GM18499 (cell line): ENCODE data around the gene WDR89.
"Not testable (repeated sequence)": the region's sequence is repeated elsewhere in the genome, so short reads cannot be mapped to it uniquely, and the experiment has no call there.

ENCODE experiments used
- ATAC-seq: cut with Tn5 transposase; IDR thresholded peaks from one replicate; pipeline ENCODE4 v1.9.1; 2021; ENCODE audit warnings: moderate number of reproducible peaks; ENCODE audit not compliant: insufficient read depth, unreplicated experiment

WDR89 gene

GRCh38 chr14:63603749-63604277 lies 37.9 kb downstream of the WDR89 start:
- no peak for ATAC-seq

GRCh38 chr14:63598807-63599206 lies 42.9 kb downstream of the WDR89 start:
- no peak for ATAC-seq

- ATAC-seq, result no peak
Observed at GRCh38 chr14:63596998-63597658, 44.5 kb downstream of the WDR89 start.

GRCh38 chr14:63594455-63595372 lies 47.0 kb downstream of the WDR89 start:
- ATAC-seq, result no peak

- ATAC-seq, result not testable (repeated sequence)
Observed at GRCh38 chr14:63583046-63583445, 58.6 kb downstream of the WDR89 start.

GRCh38 chr14:63581491-63581890 lies 60.2 kb downstream of the WDR89 start:
- ATAC-seq, result no peak

- ATAC-seq, result no peak
Observed at GRCh38 chr14:63578300-63578699, 63.4 kb downstream of the WDR89 start.

GRCh38 chr14:63573581-63573980 lies 68.1 kb downstream of the WDR89 start:
- no peak for ATAC-seq

GRCh38 chr14:63565448-63565847 lies 76.2 kb downstream of the WDR89 start:
- no peak for ATAC-seq

- ATAC-seq, result no peak
Observed at GRCh38 chr14:63564318-63564717, 77.4 kb downstream of the WDR89 start.

- no peak for ATAC-seq
Observed at GRCh38 chr14:63563370-63564026, 78.2 kb downstream of the WDR89 start.

GRCh38 chr14:63562405-63562804 lies 79.3 kb downstream of the WDR89 start:
- no peak for ATAC-seq

GRCh38 chr14:63555572-63555971 lies 86.1 kb downstream of the WDR89 start:
- no peak for ATAC-seq

- no peak for ATAC-seq
Observed at GRCh38 chr14:63551332-63551731, 90.3 kb downstream of the WDR89 start.

- no peak for ATAC-seq
Observed at GRCh38 chr14:63547798-63548335, 93.8 kb downstream of the WDR89 start.
